Fibroblast of skin of right biceps (primary cell): ENCODE measurements around the gene TMEM11.
"Not testable (repeated sequence)": the region's sequence is repeated elsewhere in the genome, so short reads cannot be mapped to it uniquely, and the experiment has no call there.

Source experiments
- DNase-seq: peaks from one replicate; pipeline ENCODE4 v3.0.0-alpha.2; 2013

TMEM11 gene

DNA sequence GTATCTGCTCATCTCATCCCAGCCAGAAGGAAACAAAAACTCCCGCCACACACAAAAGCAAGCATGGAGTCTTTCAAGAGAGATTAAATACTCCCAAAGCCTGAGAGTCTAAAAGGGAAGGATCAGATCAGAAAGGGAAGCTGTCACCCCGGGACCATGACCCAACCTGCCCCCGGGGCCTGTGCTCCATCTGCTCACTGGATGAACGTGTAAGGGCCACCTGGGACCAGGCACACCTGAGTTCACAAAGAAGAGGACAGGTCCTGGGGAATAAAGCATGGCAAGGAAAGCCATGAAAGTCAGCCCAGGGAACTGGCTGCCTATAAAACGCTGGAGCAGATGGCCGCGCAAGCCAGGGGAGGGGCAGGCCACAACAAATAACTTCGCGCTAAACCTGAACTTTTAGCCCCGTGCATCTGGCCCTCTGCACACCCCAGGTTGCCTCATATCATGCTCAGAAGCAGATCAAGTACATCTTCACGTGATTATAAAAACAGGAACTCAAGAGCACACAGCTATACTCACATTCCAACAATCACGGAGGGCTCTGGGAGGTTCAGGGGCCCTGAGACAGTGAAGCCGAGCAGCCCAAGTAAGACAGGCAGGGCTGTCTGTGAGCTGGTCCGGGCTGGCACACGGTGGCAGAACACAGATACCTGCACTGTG lies 3.4 kb downstream of the TMEM11 start:
- DNase-seq: no peak

DNA sequence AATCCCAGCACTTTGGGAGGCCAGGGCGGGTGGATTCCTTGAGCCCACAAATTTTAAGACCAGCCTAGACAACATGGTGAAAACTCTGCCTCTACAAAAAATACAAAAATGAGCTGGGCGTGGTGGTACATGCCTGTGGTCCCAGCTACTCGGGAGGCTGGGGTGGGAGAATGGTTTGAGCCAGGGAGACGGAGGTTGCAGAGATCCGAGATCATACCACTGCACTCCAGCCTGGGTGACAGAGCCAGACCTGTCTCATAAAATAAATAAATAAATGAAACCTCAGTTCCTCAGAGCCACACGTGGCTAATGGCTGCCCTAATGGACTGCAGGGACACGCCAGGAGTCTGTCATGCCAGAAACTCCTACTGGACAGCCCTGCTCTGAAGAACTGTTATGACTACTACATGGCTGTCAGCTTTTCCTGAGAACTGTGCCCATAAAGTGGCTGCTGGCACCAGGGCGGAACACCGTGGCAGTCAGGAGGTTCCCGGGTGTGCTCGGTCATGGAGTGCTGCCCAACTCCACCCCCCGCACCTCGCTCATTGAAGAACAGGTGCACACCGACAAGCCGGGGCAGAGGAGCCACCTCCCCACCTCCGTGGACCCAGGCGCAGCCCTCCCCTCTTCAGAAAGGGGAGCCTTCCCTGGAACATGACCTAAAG lies 4.3 kb downstream of the TMEM11 start:
- DNase-seq: no peak

DNA sequence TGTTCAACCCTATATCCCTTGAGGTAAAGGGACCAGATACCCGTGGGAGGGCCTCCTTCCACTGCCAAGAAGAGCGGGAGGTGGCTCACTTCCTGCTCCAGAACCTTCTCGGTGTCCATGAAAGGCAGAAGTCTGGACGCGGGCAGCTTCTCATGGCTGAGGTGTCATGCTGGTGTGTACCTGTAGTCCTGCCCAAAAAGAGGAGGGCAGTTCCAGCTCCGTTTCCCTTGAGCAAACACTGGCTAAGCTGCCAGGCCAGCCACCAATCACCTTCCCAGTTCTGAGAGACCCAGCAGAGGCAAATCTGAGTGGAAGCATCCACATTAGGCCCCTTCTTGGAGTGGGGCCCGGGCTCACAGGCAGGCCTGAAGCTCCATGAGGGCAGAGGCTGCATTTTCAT lies 5.6 kb downstream of the TMEM11 start:
- DNase-seq: no peak

DNA sequence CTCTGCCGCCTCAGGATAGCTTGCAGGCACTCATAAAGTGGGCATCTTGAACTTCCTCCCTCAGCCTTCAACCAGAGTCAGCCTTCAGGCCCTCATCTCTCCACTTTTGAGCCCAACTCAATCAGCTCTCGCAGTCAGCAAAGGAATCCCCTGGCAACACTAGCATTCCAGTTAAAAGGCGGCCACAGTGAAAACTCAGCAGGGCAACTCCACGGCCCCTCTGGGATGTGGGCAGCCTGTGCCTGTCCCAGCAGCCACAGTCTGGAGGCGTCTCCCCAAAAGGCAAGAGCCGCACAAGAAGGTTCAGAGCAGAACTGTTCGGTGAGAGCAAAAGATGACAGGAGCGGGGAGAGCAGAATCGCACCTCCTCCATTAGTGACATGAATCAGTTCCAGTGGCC lies 9.0 kb downstream of the TMEM11 start:
- DNase-seq: no peak

DNA sequence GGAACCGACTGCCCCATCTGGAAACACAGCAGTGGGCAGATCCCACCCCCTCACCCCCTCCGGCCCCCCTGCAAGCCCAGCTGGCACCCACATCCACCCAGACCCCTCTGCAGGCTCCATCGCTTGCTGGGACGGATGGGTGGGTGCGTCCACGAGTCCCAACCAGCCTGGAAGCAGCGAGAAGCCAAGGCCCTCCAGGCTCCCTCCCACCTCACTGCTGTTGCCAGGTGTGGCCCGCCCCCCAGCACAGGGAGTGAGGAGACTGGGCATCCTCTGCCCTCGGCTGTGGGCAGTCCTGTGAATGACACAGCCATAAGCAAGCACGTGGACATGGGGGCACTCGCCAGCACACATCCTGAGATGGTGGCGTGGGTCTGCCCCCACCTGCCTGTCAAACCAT lies 11.4 kb downstream of the TMEM11 start:
- DNase-seq: no peak

DNA sequence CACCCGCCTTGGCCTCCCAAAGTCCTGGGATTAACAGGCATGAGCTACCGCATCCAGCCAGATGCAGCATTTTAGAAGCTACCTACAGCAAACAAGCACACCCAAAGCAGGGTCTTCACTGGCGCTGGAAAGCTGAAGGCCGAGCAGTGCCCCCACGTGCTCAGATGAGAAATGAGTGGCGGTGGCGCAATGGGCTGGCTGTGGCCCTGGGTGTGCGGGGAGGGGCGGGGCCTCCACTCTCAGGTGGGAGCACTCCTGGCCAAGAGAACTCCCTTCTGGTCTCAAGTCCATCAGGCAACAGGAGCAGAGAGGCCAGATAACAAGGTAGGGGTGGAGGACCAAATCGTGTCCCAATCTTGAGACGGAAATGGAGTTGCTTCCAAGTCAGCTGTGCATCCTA lies 12.1 kb downstream of the TMEM11 start:
- no peak for DNase-seq

DNA sequence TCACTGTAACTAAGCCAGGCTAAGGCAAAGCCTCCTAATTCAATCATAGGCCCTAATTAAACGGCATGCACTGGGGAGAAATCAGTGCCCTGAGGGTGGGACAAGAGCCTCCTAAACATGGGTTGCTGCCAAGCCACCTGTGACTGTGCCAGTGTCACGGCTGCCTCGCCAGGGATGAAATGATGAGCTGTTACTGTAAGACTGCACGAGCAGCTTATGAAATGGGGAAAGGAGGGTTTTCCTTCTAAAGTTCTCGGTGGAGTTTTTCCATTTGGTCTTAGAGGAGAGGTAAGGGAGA lies 12.7 kb downstream of the TMEM11 start:
- no peak for DNase-seq

DNA sequence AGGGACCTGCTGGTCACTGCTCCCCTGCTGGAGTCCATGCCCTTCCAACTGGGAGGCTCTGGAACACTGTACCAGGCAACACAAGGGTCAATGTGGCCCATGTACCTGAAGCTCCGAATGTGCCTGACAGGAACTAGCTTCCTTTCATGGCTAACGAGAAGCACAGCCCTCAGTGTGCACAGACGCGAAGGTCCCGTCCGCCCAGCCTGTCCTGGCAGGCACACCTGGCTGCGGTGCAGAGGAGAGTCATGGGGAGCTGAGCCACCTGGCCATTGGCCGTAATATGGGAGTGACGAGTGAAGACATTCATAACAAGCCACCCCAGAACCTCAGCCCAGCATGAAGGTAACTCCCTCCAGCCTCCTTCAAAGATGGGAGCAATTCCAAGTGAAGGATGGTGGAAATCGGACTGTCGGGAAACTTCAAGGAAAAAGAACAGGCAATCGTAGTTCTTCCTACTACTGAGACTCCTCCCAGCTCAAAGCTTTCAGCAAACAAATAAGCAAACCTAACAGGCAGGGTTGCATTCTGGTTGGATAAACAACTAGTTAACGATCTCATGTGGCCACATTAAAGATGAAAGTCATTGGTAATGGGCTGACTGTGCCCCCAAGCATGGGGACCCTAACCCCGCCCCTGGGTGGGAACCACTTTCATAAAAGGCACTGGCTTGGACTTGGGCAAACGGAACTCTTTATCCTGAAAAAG lies 13.2 kb downstream of the TMEM11 start:
- no peak for DNase-seq

DNA sequence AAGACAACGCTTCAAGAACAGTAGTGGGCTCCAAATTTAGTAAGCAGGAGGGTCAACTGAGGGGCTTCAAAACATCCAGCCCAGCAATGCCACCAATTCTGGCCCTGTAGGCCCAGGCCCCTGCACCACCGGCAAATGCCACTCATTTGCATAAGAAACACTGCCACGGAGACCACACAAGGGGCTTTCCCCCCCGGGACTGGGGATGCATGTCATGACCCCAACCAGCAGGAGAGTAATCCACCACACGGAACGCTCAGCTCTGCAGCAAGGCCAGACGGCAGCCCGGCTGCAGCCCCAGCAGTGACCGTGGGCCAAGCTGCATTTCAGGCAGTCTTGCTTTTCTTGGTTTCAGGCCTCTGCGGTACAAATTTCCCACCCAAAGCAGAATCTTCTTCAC lies 14.1 kb downstream of the TMEM11 start:
- no peak for DNase-seq

DNA sequence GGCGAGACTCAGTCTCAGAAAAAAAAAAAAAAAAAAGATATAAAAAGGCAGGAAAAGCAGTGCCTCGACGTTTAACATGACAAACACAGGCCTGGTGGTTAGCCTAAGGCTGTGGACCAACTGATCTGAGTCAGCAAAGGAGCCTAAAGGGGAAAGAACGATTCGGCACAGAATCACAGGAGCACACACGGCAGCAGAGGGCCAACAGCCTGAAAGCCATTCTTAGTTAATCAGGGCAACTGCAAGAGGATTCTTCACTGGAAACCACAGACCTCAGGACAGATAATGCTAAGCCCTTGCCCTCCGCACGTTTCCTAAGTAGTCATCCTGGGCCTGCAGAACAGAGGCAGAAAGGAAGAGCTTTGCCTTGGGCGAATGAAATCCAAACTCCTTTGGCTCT lies 14.7 kb downstream of the TMEM11 start:
- peak; percentile 34 for DNase-seq

DNA sequence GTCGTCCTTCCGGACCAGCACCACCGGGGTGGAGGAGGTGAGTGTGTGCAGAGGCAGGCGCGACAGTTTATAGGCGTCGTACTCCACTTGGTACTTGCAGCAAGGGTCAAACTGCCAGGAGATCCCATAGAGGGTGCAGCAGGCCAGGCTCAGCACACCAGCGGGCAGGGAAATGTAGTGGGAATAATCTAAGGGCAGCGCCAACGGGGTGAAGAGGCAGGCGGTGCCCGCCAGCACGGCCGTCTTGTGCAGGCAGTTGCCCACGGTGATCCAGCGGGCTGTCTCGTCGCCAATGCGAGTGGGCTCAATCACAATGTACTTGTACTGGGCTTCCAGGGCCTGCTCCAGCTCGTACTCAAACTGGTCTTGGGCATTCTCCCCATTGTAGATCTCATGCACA lies 15.6 kb downstream of the TMEM11 start:
- no peak for DNase-seq

DNA sequence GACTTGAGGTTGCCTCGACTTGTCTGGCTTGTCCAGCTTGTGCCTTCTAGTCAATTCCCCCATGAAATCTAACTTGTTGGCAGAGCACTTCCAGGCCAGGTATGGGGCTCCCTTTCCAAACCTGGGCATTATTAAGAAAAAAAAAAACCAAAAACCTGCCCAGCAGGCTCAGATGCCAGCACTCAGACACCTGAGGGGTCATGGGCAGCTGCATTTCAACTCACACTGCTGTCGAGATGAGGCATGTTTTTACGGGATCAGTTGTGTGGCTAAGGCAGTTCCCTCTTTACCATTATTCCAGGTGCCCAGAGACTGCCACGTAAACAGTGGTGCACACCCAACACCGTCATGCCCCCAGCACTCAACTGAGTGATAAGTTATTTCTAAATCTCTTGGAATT lies 17.8 kb downstream of the TMEM11 start:
- no peak for DNase-seq

DNA sequence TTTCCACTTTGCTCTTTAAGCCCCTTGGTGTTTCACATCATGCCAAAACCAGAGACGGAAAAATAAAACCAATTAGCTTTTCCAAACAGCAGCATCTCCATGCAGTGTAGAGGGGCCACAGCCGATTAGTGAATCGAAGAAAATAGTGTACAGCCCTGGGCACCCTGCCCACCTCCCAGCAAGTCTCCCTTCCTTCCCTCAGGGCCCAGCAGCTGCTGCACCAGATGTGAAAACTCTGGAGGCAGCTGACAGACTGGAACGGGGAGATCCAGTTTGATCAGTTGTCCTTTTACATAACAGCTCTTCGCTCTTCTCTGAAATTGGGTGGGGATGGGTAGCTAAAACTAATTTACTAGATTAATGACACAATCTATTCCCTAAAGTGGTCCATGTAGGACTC lies 19.3 kb downstream of the TMEM11 start:
- DNase-seq: no peak

DNA sequence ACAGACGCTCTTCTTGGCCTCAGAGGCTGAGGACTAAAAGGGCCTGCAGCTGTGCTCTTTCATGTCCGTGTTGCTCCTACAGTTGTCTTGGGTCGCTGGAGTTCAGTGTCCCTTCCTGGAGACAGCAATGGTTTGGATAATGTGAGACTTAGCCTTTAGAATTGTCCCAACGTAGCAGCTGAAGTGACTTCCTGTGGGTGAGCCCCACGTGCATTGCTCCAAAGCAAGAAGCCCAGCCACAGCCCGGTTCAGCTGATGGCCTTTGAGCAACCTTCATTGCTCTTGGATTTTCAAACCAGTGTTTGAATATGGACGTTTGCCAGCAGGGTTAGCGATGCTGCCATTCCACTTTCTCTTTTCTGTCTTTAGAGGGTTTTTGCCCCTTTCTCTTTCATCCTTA lies 19.7 kb downstream of the TMEM11 start:
- DNase-seq: no peak

DNA sequence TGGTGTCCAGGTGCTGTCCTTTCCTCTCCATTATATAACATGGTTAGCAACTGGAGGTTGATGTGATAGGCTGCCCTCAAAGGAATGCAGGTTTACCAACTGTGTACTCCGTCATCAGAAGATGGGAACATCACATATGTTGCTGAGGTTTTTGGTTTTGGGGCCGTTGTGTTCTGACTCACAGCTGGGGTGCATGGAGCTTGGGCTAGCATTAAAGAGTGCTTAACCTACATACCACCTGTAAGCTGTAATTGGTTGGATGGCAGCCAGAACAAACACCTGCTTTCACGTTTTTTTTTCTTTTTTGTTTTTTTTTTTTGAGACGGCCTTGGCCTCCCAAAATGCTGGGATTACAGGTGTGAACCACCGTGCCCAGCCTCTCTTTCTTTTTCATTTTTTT lies 20.9 kb downstream of the TMEM11 start:
- DNase-seq: no peak

DNA sequence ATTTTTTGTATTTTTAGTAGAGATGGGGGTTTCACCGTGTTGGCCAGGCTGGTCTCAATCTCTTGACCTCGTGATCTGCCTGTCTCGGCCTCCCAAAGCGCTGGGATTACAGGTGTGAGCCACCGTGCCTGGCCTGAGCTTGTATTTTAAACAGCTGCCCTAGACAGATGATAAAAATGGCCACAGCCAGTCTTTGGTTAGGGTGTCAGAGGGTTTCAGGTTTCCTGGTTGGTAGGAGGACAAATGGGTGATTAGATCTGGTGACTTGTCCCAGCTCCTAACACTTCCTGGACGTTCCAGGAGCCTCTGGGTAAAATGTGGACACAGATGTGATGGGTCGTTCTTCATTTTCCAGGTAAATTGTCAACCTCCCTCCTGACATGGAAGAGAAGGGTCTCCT lies 21.5 kb downstream of the TMEM11 start:
- not testable (repeated sequence) for DNase-seq

DNA sequence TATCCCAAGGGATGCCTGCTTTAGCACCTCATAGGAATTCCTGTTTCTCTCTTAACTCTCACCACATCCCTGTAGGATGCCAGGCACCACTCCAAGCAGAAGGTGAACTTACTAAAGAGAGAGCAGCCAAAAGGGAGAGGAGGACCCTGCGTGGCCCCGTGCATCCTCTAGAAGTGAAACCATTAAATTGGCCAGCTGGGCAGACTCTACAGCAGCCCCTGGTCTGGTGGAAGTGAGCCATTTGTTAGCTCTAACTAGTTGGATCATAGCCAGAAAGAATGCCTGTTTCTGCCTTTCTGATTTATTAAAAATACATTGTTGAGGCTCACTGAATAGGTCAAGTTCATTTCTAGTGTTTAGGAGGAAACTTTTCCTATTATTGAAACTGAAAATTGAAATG lies 22.3 kb downstream of the TMEM11 start:
- no peak for DNase-seq

DNA sequence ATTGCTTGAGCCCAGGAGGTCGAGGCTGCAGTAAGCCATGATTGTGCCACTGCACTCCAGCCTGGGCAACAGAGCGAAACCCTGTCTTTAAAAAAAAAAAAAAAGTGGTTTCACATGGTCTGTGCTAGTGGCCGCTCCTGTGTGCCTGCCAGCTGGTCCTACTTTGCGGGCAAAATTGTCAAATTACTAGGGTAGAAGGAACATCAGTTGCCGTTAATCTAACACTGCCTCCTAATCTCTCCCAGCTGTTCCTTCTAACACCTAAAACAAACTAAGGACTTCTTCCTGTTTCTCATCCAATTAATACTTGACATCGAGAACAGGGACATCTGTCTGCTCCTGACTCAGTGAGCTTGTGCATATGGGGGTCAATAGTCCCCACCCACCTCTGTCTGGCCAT lies 23.9 kb downstream of the TMEM11 start:
- no peak for DNase-seq

DNA sequence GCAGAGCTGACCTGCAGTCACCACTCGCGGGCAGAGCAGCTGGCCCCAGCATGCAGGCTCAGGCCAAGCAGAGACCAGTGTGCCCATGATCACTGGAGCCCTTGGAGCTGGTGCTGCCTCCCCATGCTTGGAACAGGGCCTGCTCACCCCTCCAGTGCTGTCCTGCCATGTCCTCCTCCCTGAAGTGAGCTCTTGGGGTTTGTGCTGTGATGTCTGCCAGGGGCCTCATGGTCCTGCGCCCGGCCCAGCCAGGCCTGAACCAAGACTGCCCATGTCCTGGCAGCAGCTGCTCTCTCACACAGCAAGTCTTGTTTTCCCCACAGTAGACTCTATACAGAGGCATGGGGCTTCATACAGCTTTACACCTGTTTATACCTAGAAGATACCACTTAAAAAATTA lies 24.6 kb downstream of the TMEM11 start:
- no peak for DNase-seq

DNA sequence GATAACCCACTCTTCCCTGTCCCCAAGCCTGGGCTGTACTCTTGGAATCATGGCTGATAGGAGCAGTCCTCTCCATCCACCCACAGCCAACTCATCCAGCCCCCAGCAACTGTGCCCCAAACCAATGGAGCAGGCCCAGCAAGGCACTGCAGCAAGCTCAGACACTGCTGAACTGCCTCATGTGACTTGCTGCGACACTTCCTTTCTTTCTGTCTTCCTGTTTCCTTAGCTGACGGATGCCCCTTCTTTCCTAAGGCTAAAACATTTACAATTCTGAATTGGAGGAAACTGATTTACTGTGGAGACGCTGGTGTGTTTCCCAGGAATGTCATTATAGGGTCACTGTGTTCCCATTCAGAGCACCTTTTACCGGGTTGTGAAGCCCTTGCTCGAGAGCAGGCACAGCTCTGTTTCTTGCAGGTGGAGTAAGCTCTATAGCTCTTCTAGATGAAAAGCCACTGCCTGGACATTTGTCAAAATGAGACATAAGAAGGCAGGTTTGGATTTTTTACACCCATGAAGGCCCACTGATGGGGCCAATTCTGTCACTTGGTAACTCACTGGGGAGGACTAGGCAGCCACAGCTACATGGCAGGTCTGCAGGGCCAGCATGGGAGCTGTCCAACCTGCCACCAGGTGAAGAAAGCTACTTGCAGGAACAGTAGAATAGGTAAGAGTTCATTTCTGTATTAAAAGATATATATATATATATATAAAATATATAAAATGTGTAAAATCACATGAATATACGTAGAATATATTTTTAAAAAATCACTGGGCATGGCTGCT lies 27.4 kb downstream of the TMEM11 start:
- DNase-seq: no peak

DNA sequence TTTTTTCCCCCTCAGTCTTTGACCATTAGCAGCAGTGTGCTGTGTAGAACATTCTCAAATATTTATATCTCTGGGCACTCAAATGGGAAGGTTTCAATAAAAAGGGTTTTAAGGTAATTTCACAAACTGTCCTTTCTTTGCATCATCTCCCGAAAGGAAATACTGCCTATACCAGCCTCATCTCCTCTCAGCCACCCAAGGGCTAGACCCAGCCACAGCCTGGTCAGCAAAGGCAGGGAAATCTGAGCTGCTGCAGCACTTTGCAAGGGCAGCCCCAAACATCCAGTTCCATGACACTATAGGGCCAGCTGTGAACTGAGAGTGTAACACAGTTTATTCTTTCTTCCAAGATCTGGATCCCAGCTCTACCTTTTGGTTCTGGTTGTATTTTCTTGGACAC lies 28.9 kb downstream of the TMEM11 start:
- DNase-seq: no peak

DNA sequence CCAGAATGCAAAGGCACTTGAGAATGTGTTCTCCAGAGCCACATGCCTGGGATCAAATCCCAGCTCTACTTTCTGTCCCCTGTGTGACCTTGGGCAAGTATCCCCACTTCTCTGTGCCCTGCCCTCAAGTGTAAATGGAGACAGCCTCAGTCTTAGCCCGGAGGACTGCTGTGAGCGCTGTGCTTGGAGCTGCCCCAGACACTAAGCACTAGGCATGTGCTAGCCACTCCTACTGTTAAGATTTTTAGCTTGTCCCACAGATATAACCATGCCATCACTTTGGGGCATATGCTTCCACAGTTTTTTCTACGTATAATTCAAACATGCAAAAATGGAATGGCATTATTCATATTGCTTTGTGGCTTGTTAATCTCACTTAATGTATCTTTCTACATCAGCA lies 29.4 kb downstream of the TMEM11 start:
- DNase-seq: no peak

DNA sequence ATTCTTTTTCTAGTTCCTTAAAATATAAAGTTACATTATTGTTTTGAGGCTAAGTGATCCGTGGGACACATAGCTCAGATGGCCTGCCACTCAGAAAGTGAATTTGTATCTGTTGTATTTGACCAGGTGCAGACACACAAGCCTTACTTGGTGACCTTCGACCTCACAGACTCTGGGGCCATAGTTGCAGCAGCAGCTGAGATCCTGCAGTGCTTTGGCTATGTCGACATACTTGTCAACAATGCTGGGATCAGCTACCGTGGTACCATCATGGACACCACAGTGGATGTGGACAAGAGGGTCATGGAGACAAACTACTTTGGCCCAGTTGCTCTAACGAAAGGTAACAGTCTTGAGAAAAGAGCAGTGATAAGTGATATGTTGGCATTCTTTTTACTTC lies 30.5 kb downstream of the TMEM11 start:
- DNase-seq: no peak
